AG10803 (cell line): ENCODE data around the gene ATXN7L3B.

Source experiments
- DNase-seq: peaks from one replicate; pipeline ENCODE4 v3.0.0; 2010; ENCODE audit warnings: low read depth
- H3K4me3 ChIP-seq: 2 replicates; pipeline ENCODE4 v1.5.1; 2011; ENCODE audit warnings: mild to moderate bottlenecking, low read length, control low read depth
- TF ChIP-seq, protein P1 (sequence below): conservative IDR thresholded peaks from 2 replicates; pipeline ENCODE4 v1.5.1; 2011; ENCODE audit warnings: mild to moderate bottlenecking, low read length, control low read depth, inconsistent platforms

ATXN7L3B gene

DNA sequence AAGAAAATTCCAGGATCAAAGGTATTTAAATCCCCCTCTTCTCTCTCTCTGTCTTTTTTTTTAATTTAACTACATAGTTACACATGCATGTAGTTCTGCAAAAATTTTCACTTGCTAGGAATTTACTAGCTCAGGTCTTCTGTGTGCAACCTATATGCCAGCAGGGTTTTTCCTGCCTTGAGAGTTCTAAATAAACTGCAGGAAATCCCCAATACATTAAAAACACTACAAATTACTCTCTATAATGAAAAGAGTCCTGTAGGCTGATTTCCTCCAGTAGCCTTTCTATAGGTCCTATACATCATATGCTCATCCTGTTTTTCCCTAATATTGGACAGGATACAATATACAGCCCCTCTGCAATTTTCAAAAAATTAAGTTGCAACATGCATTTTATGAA is 27.7 kb upstream of the ATXN7L3B start:
- H3K4me3 ChIP-seq: no peak overlapping the region
- no peak for DNase-seq
- TF ChIP-seq, protein P1, sequence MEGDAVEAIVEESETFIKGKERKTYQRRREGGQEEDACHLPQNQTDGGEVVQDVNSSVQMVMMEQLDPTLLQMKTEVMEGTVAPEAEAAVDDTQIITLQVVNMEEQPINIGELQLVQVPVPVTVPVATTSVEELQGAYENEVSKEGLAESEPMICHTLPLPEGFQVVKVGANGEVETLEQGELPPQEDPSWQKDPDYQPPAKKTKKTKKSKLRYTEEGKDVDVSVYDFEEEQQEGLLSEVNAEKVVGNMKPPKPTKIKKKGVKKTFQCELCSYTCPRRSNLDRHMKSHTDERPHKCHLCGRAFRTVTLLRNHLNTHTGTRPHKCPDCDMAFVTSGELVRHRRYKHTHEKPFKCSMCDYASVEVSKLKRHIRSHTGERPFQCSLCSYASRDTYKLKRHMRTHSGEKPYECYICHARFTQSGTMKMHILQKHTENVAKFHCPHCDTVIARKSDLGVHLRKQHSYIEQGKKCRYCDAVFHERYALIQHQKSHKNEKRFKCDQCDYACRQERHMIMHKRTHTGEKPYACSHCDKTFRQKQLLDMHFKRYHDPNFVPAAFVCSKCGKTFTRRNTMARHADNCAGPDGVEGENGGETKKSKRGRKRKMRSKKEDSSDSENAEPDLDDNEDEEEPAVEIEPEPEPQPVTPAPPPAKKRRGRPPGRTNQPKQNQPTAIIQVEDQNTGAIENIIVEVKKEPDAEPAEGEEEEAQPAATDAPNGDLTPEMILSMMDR: no peak

DNA sequence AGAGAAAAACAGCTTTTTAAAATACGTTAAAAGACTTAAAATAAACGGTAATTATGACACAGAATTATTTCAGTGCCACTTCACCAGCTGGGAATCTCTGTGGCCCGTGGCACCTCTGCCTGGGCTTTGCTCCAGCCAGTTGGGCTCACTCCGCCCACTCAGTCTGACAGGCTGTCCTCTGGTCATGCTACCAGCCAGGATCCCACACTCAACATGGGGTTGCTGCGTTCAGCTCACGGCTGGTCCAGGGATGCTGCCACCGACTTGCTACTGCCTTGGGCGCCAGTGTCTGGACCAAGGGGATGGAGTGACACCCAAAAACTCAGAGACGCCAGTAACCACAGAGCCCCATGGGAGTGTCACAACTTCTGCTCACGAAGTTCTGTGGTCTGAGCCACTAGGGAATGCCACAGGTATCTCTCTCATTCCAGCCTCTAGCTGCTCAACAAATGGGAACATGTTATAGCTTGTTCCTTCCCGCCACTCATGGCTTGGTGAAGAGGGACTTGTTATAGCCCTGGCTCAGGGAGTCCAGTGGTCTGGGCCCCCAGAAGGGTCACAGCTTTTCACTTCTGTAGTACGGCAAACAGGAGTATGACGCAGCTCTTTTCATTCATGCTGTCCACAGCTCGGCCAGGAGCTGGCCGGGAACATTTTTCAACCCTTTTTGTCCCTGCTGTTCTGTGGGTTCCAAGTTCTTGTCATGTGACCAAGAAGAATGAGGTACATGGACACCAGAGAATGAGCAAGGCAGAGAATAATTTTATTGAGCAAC is 23.4 kb upstream of the ATXN7L3B start:
- TF ChIP-seq, protein P1: no peak
- DNase-seq: no peak
- no peak overlapping the region for H3K4me3 ChIP-seq

DNA sequence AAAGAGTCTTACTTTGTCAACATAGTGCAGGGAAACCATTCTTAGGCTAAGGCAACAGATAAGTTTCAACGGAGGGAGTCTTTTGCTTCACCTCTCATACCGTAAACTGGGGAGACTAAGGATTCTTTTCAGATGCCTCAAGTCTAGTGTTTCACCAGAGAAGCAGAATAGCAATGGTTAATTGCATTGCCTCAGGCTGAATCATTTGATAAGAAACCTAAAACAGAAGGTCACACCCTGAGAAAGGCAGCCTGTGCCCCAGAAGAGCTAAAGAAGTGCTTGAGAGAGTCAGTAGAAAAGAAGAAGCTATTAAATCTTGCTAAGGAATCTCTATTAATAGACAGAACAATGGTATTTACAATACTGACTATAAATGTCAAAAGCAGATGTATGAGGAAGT is 21.8 kb upstream of the ATXN7L3B start:
- H3K4me3 ChIP-seq: no peak overlapping the region
- TF ChIP-seq, protein P1: no peak
- no peak for DNase-seq

DNA sequence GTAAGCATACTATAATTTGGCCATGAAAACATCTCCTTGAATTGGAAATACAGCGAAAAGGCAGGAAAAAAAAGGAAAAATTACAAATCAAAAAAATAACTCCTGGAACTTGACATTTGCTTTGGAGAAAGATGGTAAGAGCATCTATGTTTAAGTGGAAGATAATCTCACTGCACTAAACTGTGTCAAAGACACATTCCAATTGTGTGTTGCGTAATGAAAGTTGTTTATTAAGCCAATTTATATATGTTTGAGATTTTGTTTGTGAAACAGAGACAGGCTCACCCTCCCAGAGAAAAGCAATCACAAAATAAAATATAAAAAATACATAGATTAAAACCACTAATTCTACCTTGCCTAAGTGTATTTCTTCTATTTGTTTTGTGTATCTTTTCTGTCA is 11.1 kb upstream of the ATXN7L3B start:
- no peak for DNase-seq
- no peak overlapping the region for H3K4me3 ChIP-seq
- TF ChIP-seq, protein P1: no peak

DNA sequence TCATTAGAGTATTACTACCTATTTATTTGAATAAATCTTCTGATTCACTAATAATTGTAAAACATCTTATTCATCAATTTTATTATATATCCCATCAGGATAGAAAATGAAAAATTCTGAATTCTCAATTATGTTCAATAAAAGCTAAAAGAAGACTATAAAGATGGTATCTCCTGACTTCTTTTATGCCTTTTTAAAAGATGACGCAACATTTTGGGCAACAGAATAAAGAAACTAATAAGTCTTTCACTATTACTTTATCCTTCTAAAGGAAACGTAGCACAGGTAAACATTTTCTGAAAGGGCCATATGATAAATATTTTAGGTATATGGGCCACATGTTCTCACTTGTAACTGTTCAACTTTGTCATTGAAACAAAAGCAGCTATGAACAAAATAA is 10.1 kb upstream of the ATXN7L3B start:
- DNase-seq: no peak
- H3K4me3 ChIP-seq: no peak overlapping the region
- TF ChIP-seq, protein P1: no peak

DNA sequence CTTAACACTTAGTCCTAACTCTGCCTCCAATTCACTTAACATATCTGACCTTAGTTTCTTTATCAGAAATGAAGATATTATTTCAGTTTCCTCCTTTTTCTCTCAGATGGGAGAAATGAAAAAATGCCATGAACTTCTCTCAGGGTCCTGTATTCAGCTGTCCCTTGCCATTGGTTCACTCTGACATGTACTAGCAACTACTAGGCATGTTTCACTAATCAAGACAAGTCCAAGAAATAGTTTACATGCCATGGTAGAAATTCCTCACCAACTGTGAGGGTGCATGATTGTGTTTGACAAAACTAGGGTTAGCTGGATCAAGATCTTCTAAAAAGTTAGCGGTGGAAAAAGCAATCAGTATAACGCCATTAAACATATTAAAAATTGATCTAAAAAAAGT is 7.0 kb upstream of the ATXN7L3B start:
- DNase-seq: no peak
- TF ChIP-seq, protein P1: no peak
- H3K4me3 ChIP-seq: no peak overlapping the region

DNA sequence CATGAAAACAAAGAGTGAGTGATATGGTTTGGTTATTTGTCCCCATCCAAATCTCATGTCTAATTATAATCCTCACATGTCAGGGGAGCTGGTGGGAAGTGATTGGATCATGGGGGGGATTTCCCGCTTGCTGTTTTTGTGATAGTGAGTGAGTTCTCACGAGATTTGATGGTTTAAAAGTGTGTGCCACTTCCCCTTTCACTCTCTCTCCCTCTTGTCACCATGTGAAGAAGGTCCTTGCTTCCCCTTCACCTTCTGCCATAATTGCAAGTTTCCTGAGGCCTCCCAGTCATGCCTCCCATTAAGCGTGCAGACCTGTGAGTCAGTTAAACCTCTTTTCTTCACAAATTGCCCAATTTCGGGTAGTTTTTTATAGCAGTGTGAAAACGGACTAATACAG is 2.1 kb upstream of the ATXN7L3B start:
- no peak overlapping the region for H3K4me3 ChIP-seq
- TF ChIP-seq, protein P1: no peak
- no peak for DNase-seq
